Measurements from ENCODE around the gene MAOB.

DNA sequence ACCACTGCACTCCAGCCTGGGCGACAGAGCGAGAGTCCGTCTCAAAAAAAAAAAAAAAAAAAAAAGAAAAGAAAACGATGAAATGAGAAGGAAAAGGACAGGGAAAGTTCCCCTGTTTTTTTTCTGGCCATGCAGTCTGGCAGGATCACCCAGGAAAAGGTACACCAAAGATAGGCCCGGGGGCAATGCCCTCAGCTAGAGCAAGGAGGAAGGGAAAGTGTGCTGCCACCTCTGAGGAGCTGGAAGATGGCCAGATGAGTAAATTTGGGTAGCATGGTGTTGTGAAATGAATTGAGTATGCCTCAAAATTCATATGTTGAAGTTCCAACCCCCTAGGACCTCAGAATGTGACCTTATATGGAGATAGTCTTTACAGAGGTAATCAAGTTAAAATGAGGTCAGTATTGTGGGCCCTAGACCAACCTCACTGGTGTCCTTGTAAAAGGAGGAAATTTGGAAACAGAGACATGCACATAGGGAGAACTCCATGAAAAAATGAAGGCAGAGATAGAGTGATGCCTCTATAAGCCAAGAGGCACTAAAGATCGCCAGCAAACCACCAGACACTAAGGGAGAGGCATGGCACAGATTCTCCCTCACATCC lies 28.9 kb downstream of the MAOB start:
- TF ChIP-seq ZBTB40 (IDR thresholded peaks at IDR 0.05) = no peak
- no peak for TF ChIP-seq ZBTB40 (CRISPR knock-in tag; IDR thresholded peaks at IDR 0.05)
- no peak for TF ChIP-seq CTCF (IDR thresholded peaks at IDR 0.05 in 2 of 3, conservative IDR thresholded peaks at IDR 0.05 in 1 of 3; ENCODE audit: insufficient read depth in 2 of 3, low read depth in 1 of 3, low read length in 3 of 3)
- no peak for TF ChIP-seq CBX3 (IDR thresholded peaks at IDR 0.05; ENCODE audit: borderline replicate concordance in 1 of 2, low read length in 2 of 2)
- TF ChIP-seq NFIX (CRISPR knock-in tag; IDR thresholded peaks at IDR 0.05; ENCODE audit: low read depth) = no peak
- TF ChIP-seq EGR1 (conservative IDR thresholded peaks at IDR 0.05) = no peak
- no peak for TF ChIP-seq POLR2A (conservative IDR thresholded peaks at IDR 0.05)
- TF ChIP-seq SMARCB1 (IDR thresholded peaks at IDR 0.05; ENCODE audit: insufficient read length, low read depth) = no peak

Data from K562 (cell line).